ENCODE results near the gene BORCS5. TPM values are rescaled to one million over a fixed set of nuclear protein-coding genes. Genes with fewer than 3 reads are reported as not detected.
A peak's percentile ranks its signal among the peaks of the same experiment; 100 is the strongest.
"Not testable (repeated sequence)": the region's sequence is repeated elsewhere in the genome, so short reads cannot be mapped to it uniquely, and the experiment has no call there.

The BORCS5 gene
- total RNA-seq, 2 donors from 2014 or later, result 7.4 to 10.5 TPM

- no peak for DNase-seq
- intact Hi-C loops (cut with DNase I), result no loop called here
- no peak for ATAC-seq
Measured at GRCh38 chr12:12350868-12351463, 5.9 kb upstream of the BORCS5 start.

- DNase-seq; intact Hi-C loops (cut with DNase I); ATAC-seq: not testable (repeated sequence)
Measured at GRCh38 chr12:12351468-12352185, 5.3 kb upstream of the BORCS5 start.

GRCh38 chr12:12353276-12353675 is 3.6 kb upstream of the BORCS5 start:
- DNase-seq (no peak), ATAC-seq (no peak)
- intact Hi-C loops (cut with DNase I), result no loop called here

DNA sequence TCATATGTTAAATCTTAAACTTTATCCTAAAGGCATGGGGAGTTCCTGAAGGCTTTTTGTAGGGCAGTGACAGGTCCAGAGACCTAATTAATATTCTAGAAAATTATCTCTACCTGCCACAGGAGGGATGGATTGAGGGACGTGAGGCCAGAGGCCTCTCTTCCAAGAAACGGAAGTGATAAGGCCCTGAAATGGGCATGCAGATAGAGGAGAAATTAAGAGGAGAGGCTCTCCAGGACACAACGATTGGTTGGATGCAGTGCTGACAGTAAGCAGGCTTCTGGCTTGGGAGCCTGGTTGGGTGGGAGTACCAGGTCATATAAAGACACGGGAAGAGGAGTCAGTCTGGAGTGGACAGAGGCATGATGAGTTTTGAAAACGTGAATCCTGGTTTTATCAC is 3.1 kb upstream of the BORCS5 start:
- ATAC-seq (no peak), DNase-seq (no peak)
- intact Hi-C loops (cut with DNase I), result no loop called here

DNA sequence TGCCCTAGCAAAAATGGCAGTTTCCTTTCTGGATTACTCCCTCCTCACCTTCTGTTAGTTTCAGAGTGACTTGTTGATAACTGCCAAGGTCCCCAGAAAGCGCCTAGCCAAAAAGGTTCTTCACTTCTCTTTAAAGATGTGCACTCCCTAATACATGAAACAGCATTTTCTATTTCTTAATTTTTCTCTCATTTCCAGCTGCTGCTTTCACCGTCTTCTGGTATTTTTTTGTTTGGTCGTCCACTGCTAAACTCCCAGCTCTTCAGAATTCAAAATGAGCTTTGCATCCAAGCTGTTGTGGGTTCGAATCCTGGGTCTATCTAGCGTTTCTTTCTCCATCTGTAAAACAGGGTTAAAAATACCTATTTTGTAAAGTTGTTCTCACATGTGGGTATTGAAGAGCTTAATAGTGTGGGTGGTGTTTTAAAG is 397 bp upstream of the BORCS5 start:
- intact Hi-C loops (cut with DNase I), result no loop called here
- DNase-seq (no peak), ATAC-seq (no peak)

GRCh38 chr12:12357719-12358461 is 1.0 kb downstream of the BORCS5 start:
- ATAC-seq (no peak), DNase-seq (no peak)
- intact Hi-C loops (cut with DNase I), result no loop called here

GRCh38 chr12:12358528-12358927 is 1.6 kb downstream of the BORCS5 start:
- intact Hi-C loops (cut with DNase I), result no loop called here
- DNase-seq, result no peak
- ATAC-seq, result no peak

GRCh38 chr12:12364787-12365445 is 8.0 kb downstream of the BORCS5 start:
- ATAC-seq, result no peak
- DNase-seq, result no peak
- intact Hi-C loops (cut with DNase I), result no loop called here

- intact Hi-C loops (cut with DNase I), result no loop called here
- no peak for DNase-seq
- ATAC-seq, result no peak
Measured at GRCh38 chr12:12365446-12365802, 8.5 kb downstream of the BORCS5 start.

- ATAC-seq, result no peak
- no peak for DNase-seq
- intact Hi-C loops (cut with DNase I), result no loop called here
Measured at GRCh38 chr12:12365931-12366431, 9.1 kb downstream of the BORCS5 start.

- DNase-seq, result no peak
- ATAC-seq, result no peak
- intact Hi-C loops (cut with DNase I), result no loop called here
Measured at GRCh38 chr12:12366701-12367481, 10.0 kb downstream of the BORCS5 start.

- DNase-seq, result no peak
- intact Hi-C loops (cut with DNase I), result no loop called here
- ATAC-seq, result no peak
Measured at GRCh38 chr12:12367482-12367998, 10.7 kb downstream of the BORCS5 start.

- intact Hi-C loops (cut with DNase I), result loop anchor here in 1 of 2 donors (10.0 kb wide), 1 partner anchor 332 kb away; no protein-coding TSS in a partner anchor
- no peak for DNase-seq
- no peak for ATAC-seq
Measured at GRCh38 chr12:12372946-12373722, 16.3 kb downstream of the BORCS5 start.

GRCh38 chr12:12376646-12377448 is 20.0 kb downstream of the BORCS5 start:
- no peak for DNase-seq
- ATAC-seq, result peak; percentile 81 to 84
- intact Hi-C loops (cut with DNase I), result loop anchor here (2.0 to 10.0 kb wide), 4 partner anchors 188 to 328 kb away; no protein-coding TSS in a partner anchor

GRCh38 chr12:12378616-12379015 is 21.7 kb downstream of the BORCS5 start:
- no peak for DNase-seq
- intact Hi-C loops (cut with DNase I), result loop anchor here (5.0 to 10.0 kb wide), 2 partner anchors 189 to 326 kb away; no protein-coding TSS in a partner anchor

GRCh38 chr12:12379831-12380730 is 23.2 kb downstream of the BORCS5 start:
- DNase-seq (no peak), ATAC-seq (peak; percentile 42 to 72)
- intact Hi-C loops (cut with DNase I), result loop anchor here (5.0 to 10.0 kb wide), 2 partner anchors 187 to 325 kb away; no protein-coding TSS in a partner anchor

More at GRCh38 chr12:12378616-12379015, 21.7 kb downstream of the BORCS5 start:
- no peak for ATAC-seq

Data from left cardiac atrium (tissue), 4 donors.